H9 (cell line): ENCODE results near the gene SLC35F3. TPM values are rescaled to one million over a fixed set of nuclear protein-coding genes. Genes with fewer than 3 reads are reported as not detected.

Experiments
- DNase-seq: peaks from one replicate; pipeline ENCODE4 v3.0.0-alpha.2; 2017
- H2AFZ ChIP-seq: one replicate; pipeline ENCODE4 v1.6.1; 2013; ENCODE audit warnings: mild to moderate bottlenecking, low read length, control low read depth, moderate library complexity
- H2AK5ac ChIP-seq: 2 replicates; pipeline ENCODE4 v1.6.1; 2013; ENCODE audit warnings: low read length, control low read depth, mixed read lengths; ENCODE audit not compliant: insufficient read length
- H2BK120ac ChIP-seq: one replicate; pipeline ENCODE4 v1.6.1; 2013; ENCODE audit warnings: low read depth, mild to moderate bottlenecking, low read length, control low read depth, inconsistent platforms; ENCODE audit not compliant: poor library complexity, severe bottlenecking
- H2BK12ac ChIP-seq: 2 replicates; pipeline ENCODE4 v1.6.1; 2013; ENCODE audit warnings: low read length, control low read depth, mixed read lengths, low read depth; ENCODE audit not compliant: insufficient read length
- H2BK15ac ChIP-seq: 2 replicates; pipeline ENCODE4 v1.6.1; 2013; ENCODE audit warnings: low read depth, low read length, control low read depth
- H2BK20ac ChIP-seq: one replicate; pipeline ENCODE4 v1.6.1; 2013; ENCODE audit warnings: low read depth, mild to moderate bottlenecking, low read length, control low read depth, inconsistent platforms; ENCODE audit not compliant: poor library complexity, severe bottlenecking
- H2BK5ac ChIP-seq: 2 replicates; pipeline ENCODE4 v1.6.1; 2013; ENCODE audit warnings: low read length, control low read depth, mixed read lengths; ENCODE audit not compliant: insufficient read length
- H3K14ac ChIP-seq: 2 replicates; pipeline ENCODE4 v1.6.1; 2013; ENCODE audit warnings: low read length, control low read depth; ENCODE audit not compliant: insufficient read depth
- H3K18ac ChIP-seq: 2 replicates; pipeline ENCODE4 v1.6.1; 2013; ENCODE audit warnings: low read depth, mild to moderate bottlenecking, mixed read lengths, low read length, control low read depth; ENCODE audit not compliant: insufficient read length
- H3K23ac ChIP-seq: 2 replicates; pipeline ENCODE4 v1.6.1; 2013; ENCODE audit warnings: low read length, control low read depth, mixed read lengths, low read depth; ENCODE audit not compliant: insufficient read length
- H3K23me2 ChIP-seq: 2 replicates; pipeline ENCODE4 v1.6.1; 2013; ENCODE audit warnings: low read depth, mild to moderate bottlenecking, mixed read lengths, low read length, control low read depth; ENCODE audit not compliant: insufficient read length, poor library complexity, severe bottlenecking
- H3K27ac ChIP-seq: 2 replicates; pipeline ENCODE4 v1.5.1; 2013; ENCODE audit warnings: low read length, control low read depth, mixed read lengths, low read depth; ENCODE audit not compliant: insufficient read length
- H3K27me3 ChIP-seq: 2 replicates; pipeline ENCODE4 v1.6.1; 2013; ENCODE audit warnings: low read length, control low read depth, inconsistent platforms; ENCODE audit not compliant: insufficient read depth
- H3K4ac ChIP-seq: 2 replicates; pipeline ENCODE4 v1.6.1; 2013; ENCODE audit warnings: low read depth, mild to moderate bottlenecking, control low read depth, inconsistent platforms, low read length, moderate library complexity
- H3K4me1 ChIP-seq: 2 replicates; pipeline ENCODE4 v1.6.1; 2013; ENCODE audit warnings: low read length, control low read depth, inconsistent platforms; ENCODE audit not compliant: insufficient read depth
- H3K4me2 ChIP-seq: 2 replicates; pipeline ENCODE4 v1.6.1; 2013; ENCODE audit warnings: low read length, control low read depth, mixed read lengths; ENCODE audit not compliant: insufficient read length, insufficient read depth
- H3K56ac ChIP-seq: 2 replicates; pipeline ENCODE4 v1.6.1; 2013; ENCODE audit warnings: low read depth, mild to moderate bottlenecking, mixed read lengths, low read length, control low read depth; ENCODE audit not compliant: insufficient read length
- H3K79me1 ChIP-seq: 2 replicates; pipeline ENCODE4 v1.6.1; 2013; ENCODE audit warnings: low read depth, mild to moderate bottlenecking, moderate library complexity, low read length, control low read depth, inconsistent platforms; ENCODE audit not compliant: insufficient read depth, poor library complexity, severe bottlenecking
- H3K79me2 ChIP-seq: 2 replicates; pipeline ENCODE4 v1.6.1; 2013; ENCODE audit warnings: low read length, control low read depth, inconsistent platforms; ENCODE audit not compliant: insufficient read depth
- H3K9ac ChIP-seq: 2 replicates; pipeline ENCODE4 v1.6.1; 2013; ENCODE audit warnings: low read length, control low read depth, mixed read lengths; ENCODE audit not compliant: insufficient read length; ENCODE audit errors: extremely low read depth
- H3K9me3 ChIP-seq: one replicate; pipeline ENCODE4 v1.6.1; 2013; ENCODE audit warnings: low read depth, low read length, inconsistent platforms; ENCODE audit not compliant: control insufficient read depth
- H3T11ph ChIP-seq: one replicate; pipeline ENCODE4 v1.6.1; 2013; ENCODE audit warnings: mild to moderate bottlenecking, low read length, control low read depth, inconsistent platforms
- H4K20me1 ChIP-seq: one replicate; pipeline ENCODE4 v1.6.1; 2013; ENCODE audit not compliant: control insufficient read depth, insufficient read length, insufficient read depth
- H4K5ac ChIP-seq: 2 replicates; pipeline ENCODE4 v1.6.1; 2013; ENCODE audit warnings: low read depth, mild to moderate bottlenecking, mixed read lengths, low read length, control low read depth; ENCODE audit not compliant: insufficient read length
- H4K8ac ChIP-seq: replicated peaks from 2 replicates; pipeline ENCODE4 v1.6.1; 2013; ENCODE audit warnings: low read length, control low read depth, mixed read lengths, low read depth; ENCODE audit not compliant: insufficient read length
- H4K91ac ChIP-seq: 2 replicates; pipeline ENCODE4 v1.6.1; 2013; ENCODE audit warnings: low read depth, mild to moderate bottlenecking, moderate library complexity, mixed read lengths, low read length, control low read depth; ENCODE audit not compliant: insufficient read length
- H3K27ac Mint-ChIP-seq, 3 experiments: 2 replicates in 2 of 3; 3 replicates in 1 of 3; pipeline ENCODE4 v1.8.0; 2020 to 2021; ENCODE audit warnings: mixed read lengths in 3 of 3, mild to moderate bottlenecking in 1 of 3, moderate library complexity in 1 of 3
- H3K27me3 Mint-ChIP-seq: 2 replicates; pipeline ENCODE4 v1.8.0; 2021; ENCODE audit warnings: low read depth, mild to moderate bottlenecking, moderate library complexity, mixed read lengths
- H3K36me3 Mint-ChIP-seq, 3 experiments: 2 replicates in 2 of 3; 3 replicates in 1 of 3; pipeline ENCODE4 v1.8.0; 2020 to 2021; ENCODE audit warnings: low read depth in 3 of 3, mixed read lengths in 3 of 3; ENCODE audit not compliant: insufficient read depth in 1 of 3
- H3K4me1 Mint-ChIP-seq, 2 experiments: 2 replicates each; pipeline ENCODE4 v1.8.0; 2020; ENCODE audit warnings: mixed read lengths in 2 of 2
- H3K4me3 Mint-ChIP-seq, 2 experiments: 2 replicates in 1 of 2; 3 replicates in 1 of 2; pipeline ENCODE4 v1.8.0; 2020 to 2021; ENCODE audit warnings: mild to moderate bottlenecking in 2 of 2, mixed read lengths in 2 of 2, moderate library complexity in 1 of 2
- H3K9me3 Mint-ChIP-seq, 2 experiments: 2 replicates in 1 of 2; 3 replicates in 1 of 2; pipeline ENCODE4 v1.8.0; 2020; ENCODE audit warnings: mild to moderate bottlenecking in 2 of 2, mixed read lengths in 2 of 2, moderate library complexity in 1 of 2
- WGBS: extraction: QIAGEN DNeasy Blood & Tissue Kit; methylation state at CpG from one replicate; pipeline ENCODE4 v1.1.7; 2013; ENCODE audit warnings: missing lambda C conversion rate, low lambda C conversion rate, mixed read lengths; ENCODE audit not compliant: insufficient read length; ENCODE audit errors: extremely low coverage; 5-methylcytosine and 5-hydroxymethylcytosine counted together
- total RNA-seq: library from RNA; stranded (reverse); gene quantifications from 2 replicates; pipeline ENCODE4 v1.2.1, GENCODE V29; 2021
- TF ChIP-seq, protein P1 (sequence below): fragments of 200-600 bp; sonication (generic); conservative IDR thresholded peaks from 3 replicates; pipeline ENCODE4 v1.8.0; 2021; ENCODE audit warnings: antibody characterized with exemption, mild to moderate bottlenecking

The SLC35F3 gene
- total RNA-seq, 1 experiment from 2014 or later = 0.81 TPM

GRCh38 chr1:233945573-233945972 is 41.1 kb downstream of the SLC35F3 start:
- Histone ChIP-seq H2BK12ac (no peak overlapping the region), H3K27me3 (no peaks in the 10 kb centered on the region), H3K14ac (no peak overlapping the region), H2AFZ (no peak overlapping the region), H3K9ac (no peak overlapping the region), H2BK15ac (no peak overlapping the region), H2BK20ac (no peak overlapping the region), H3T11ph (no peak overlapping the region), H4K91ac (no peak overlapping the region), H3K27ac (no peak overlapping the region), H3K18ac (no peak overlapping the region), H3K56ac (no peak overlapping the region), H3K79me2 (no peaks in the 10 kb centered on the region), H4K8ac (no peak overlapping the region), H3K4me1 (no peaks in the 10 kb centered on the region), H4K20me1 (no peaks in the 10 kb centered on the region), H3K4ac (no peak overlapping the region), H3K9me3 (no peaks in the 10 kb centered on the region), H2BK5ac (no peak overlapping the region), H2BK120ac (no peak overlapping the region), H3K23ac (no peak overlapping the region), H3K79me1 (no peaks in the 10 kb centered on the region), H3K23me2 (no peaks in the 10 kb centered on the region), H3K4me2 (no peak overlapping the region), H2AK5ac (no peak overlapping the region), H4K5ac (no peak overlapping the region)
- WGBS = no CpG with 5 or more reads among the region's 3 CpGs
- TF ChIP-seq, protein P1, sequence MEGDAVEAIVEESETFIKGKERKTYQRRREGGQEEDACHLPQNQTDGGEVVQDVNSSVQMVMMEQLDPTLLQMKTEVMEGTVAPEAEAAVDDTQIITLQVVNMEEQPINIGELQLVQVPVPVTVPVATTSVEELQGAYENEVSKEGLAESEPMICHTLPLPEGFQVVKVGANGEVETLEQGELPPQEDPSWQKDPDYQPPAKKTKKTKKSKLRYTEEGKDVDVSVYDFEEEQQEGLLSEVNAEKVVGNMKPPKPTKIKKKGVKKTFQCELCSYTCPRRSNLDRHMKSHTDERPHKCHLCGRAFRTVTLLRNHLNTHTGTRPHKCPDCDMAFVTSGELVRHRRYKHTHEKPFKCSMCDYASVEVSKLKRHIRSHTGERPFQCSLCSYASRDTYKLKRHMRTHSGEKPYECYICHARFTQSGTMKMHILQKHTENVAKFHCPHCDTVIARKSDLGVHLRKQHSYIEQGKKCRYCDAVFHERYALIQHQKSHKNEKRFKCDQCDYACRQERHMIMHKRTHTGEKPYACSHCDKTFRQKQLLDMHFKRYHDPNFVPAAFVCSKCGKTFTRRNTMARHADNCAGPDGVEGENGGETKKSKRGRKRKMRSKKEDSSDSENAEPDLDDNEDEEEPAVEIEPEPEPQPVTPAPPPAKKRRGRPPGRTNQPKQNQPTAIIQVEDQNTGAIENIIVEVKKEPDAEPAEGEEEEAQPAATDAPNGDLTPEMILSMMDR = no peak
- Mint-ChIP-seq H3K4me3 (no peak overlapping the region), H3K27ac (no peak overlapping the region), H3K9me3 (peaks cover 0 to 2% of the 10 kb centered on the region in 2 experiments; a peak in 1 of 5 replicates), H3K36me3 (0 out of 7 replicates have a peak, but pooled peaks cover 0 to 2% (median 0%) of the 10 kb centered on the region in 3 experiments), H3K27me3 (peaks cover 8% of the 10 kb centered on the region), H3K4me1 (peaks cover 4 to 15% of the 10 kb centered on the region in 2 experiments; a peak in 3 of 4 replicates)
- DNase-seq = no peak
